GM12801 (cell line): ENCODE data around the gene TGFB1.

ENCODE experiments used
- CTCF ChIP-seq: IDR thresholded peaks from one replicate; pipeline ENCODE4 v1.5.1; 2011; ENCODE audit warnings: control low read depth; ENCODE audit not compliant: insufficient read length; ENCODE audit errors: extremely low read depth

TGFB1 gene

GRCh38 chr19:41316306-41316920 lies 37.3 kb downstream of the TGFB1 start:
- TF ChIP-seq CTCF, result no peak

- no peak for TF ChIP-seq CTCF
Observed at GRCh38 chr19:41311613-41312012, 42.1 kb downstream of the TGFB1 start.

- TF ChIP-seq CTCF, result no peak
Observed at GRCh38 chr19:41311072-41311471, 42.6 kb downstream of the TGFB1 start.

- TF ChIP-seq CTCF, result no peak
Observed at GRCh38 chr19:41310033-41310831, 43.5 kb downstream of the TGFB1 start, which contains the start of gene CCDC97. TSS of gene CCDC97 (plus strand) at chr19:41310172. CDS start at chr19:41310311, 139 bp downstream.

- TF ChIP-seq CTCF, result no peak
Observed at GRCh38 chr19:41309180-41310032, 44.3 kb downstream of the TGFB1 start.

- TF ChIP-seq CTCF, result no peak
Observed at GRCh38 chr19:41308450-41309179, 45.1 kb downstream of the TGFB1 start.

GRCh38 chr19:41307954-41308449 lies 45.7 kb downstream of the TGFB1 start:
- no peak for TF ChIP-seq CTCF
